ENCODE measurements around the gene RAB14. TPM values are rescaled to one million over a fixed set of nuclear protein-coding genes. Genes with fewer than 3 reads are reported as not detected.

RAB14 gene
- total RNA-seq, 6 experiments from 2014 or later: 80.3 to 91.4 (median 85.8) TPM

GRCh38 chr9:121143771-121144170, 57.9 kb downstream of the RAB14 start:
- TF ChIP-seq CTCF (IDR thresholded peaks at IDR 0.05): no peak
- no peak for DNase-seq
- Mint-ChIP-seq H3K36me3 (ENCODE audit: low read depth) (peaks cover 48% of the 10 kb centered on the region), H3K4me1 (ENCODE audit: low read depth) (peaks cover 22% of the 10 kb centered on the region), H3K27me3 (ENCODE audit: insufficient read depth) (peaks cover 2% of the 10 kb centered on the region; the same call in 1 of the 2 replicates), H3K4me3 (no peak overlapping the region), H3K27ac (no peak overlapping the region), H3K9me3 (no peaks in the 10 kb centered on the region)

- H3K4me3 Mint-ChIP-seq: no peak overlapping the region
- H3K27ac Mint-ChIP-seq: 0 out of 2 replicates have a peak overlapping the region, but pooled peaks have one; percentile 4
- H3K9me3 Mint-ChIP-seq: no peaks in the 10 kb centered on the region
- peaks cover 33% of the 10 kb centered on the region for H3K4me1 Mint-ChIP-seq (ENCODE audit: low read depth)
- H3K36me3 Mint-ChIP-seq (ENCODE audit: low read depth): peaks cover 39% of the 10 kb centered on the region
- no peak for TF ChIP-seq CTCF (IDR thresholded peaks at IDR 0.05)
- DNase-seq: no peak
- peaks cover 2% of the 10 kb centered on the region; the same call in 1 of the 2 replicates for H3K27me3 Mint-ChIP-seq (ENCODE audit: insufficient read depth)
Observed at GRCh38 chr9:121141706-121142105, 60.0 kb downstream of the RAB14 start.

GRCh38 chr9:121141306-121141705, 60.4 kb downstream of the RAB14 start:
- no peak for TF ChIP-seq CTCF (IDR thresholded peaks at IDR 0.05)
- 0 out of 2 replicates have a peak overlapping the region, but pooled peaks have one; percentile 4 for H3K27ac Mint-ChIP-seq
- peaks cover 2% of the 10 kb centered on the region; the same call in 1 of the 2 replicates for H3K27me3 Mint-ChIP-seq (ENCODE audit: insufficient read depth)
- no peak for DNase-seq
- H3K9me3 Mint-ChIP-seq: no peaks in the 10 kb centered on the region
- no peak overlapping the region for H3K4me3 Mint-ChIP-seq
- H3K4me1 Mint-ChIP-seq (ENCODE audit: low read depth): peaks cover 33% of the 10 kb centered on the region
- peaks cover 35% of the 10 kb centered on the region for H3K36me3 Mint-ChIP-seq (ENCODE audit: low read depth)

- H3K36me3 Mint-ChIP-seq (ENCODE audit: low read depth): peaks cover 35% of the 10 kb centered on the region
- H3K4me1 Mint-ChIP-seq (ENCODE audit: low read depth): peaks cover 33% of the 10 kb centered on the region
- no peak overlapping the region for H3K27ac Mint-ChIP-seq
- DNase-seq: no peak
- H3K9me3 Mint-ChIP-seq: no peaks in the 10 kb centered on the region
- no peak for TF ChIP-seq CTCF (IDR thresholded peaks at IDR 0.05)
- peaks cover 2% of the 10 kb centered on the region; the same call in 1 of the 2 replicates for H3K27me3 Mint-ChIP-seq (ENCODE audit: insufficient read depth)
- no peak overlapping the region for H3K4me3 Mint-ChIP-seq
Observed at GRCh38 chr9:121140162-121140561, 61.5 kb downstream of the RAB14 start.

- no peak for TF ChIP-seq CTCF (IDR thresholded peaks at IDR 0.05)
- Mint-ChIP-seq H3K9me3 (no peaks in the 10 kb centered on the region), H3K4me3 (no peak overlapping the region), H3K27ac (no peak overlapping the region; the same call in 1 of the 2 replicates), H3K27me3 (ENCODE audit: insufficient read depth) (peaks cover 2% of the 10 kb centered on the region; the same call in 1 of the 2 replicates), H3K4me1 (ENCODE audit: low read depth) (peaks cover 33% of the 10 kb centered on the region), H3K36me3 (ENCODE audit: low read depth) (peaks cover 27% of the 10 kb centered on the region)
- no peak for DNase-seq
Observed at GRCh38 chr9:121138973-121139372, 62.7 kb downstream of the RAB14 start.
